Measurements from ENCODE around the gene DTWD2.
"Not testable (repeated sequence)": the region's sequence is repeated elsewhere in the genome, so short reads cannot be mapped to it uniquely, and the experiment has no call there.

DTWD2 gene

DNA sequence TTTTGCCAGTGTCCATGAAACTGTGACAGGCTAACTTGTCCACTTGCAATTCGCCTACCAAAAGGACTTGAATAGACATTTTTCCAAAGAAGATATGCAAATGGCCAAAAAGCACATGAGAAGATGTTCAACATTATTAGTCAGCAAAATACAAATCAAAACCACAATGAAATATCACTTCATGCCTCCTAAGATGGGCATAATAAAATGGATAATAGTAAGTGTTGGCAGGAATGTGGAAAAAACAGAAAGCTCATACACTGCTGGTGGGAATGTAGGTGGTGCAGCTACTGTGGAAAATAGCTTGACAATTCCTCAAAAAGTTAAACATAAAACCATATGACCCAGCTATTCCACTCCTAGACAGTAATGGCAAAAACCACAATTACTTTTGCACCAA is 7.9 kb downstream of the DTWD2 start:
- TF ChIP-seq, protein P1, sequence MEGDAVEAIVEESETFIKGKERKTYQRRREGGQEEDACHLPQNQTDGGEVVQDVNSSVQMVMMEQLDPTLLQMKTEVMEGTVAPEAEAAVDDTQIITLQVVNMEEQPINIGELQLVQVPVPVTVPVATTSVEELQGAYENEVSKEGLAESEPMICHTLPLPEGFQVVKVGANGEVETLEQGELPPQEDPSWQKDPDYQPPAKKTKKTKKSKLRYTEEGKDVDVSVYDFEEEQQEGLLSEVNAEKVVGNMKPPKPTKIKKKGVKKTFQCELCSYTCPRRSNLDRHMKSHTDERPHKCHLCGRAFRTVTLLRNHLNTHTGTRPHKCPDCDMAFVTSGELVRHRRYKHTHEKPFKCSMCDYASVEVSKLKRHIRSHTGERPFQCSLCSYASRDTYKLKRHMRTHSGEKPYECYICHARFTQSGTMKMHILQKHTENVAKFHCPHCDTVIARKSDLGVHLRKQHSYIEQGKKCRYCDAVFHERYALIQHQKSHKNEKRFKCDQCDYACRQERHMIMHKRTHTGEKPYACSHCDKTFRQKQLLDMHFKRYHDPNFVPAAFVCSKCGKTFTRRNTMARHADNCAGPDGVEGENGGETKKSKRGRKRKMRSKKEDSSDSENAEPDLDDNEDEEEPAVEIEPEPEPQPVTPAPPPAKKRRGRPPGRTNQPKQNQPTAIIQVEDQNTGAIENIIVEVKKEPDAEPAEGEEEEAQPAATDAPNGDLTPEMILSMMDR (conservative IDR thresholded peaks at IDR 0.05) = no peak
- no peak for TF ChIP-seq ZFX (IDR thresholded peaks at IDR 0.05)

DNA sequence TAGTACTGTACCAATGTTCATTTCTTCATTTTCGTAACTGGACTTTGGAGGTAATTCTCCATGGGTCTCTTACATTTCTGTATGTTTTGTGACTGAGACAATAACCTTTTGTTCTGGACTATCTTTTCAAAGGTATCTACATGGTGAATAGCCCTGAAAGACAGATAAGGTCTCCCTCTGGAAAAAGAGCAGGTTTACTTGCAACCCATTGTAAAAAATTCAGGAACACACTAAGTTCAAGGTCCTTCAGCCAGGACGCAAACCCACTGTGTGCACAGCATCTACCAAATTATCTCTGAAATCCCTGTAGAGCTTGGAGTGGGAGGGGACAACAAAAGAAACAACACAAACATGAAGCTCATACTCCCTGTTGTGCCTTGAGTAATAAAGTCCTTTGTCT is 8.3 kb downstream of the DTWD2 start:
- H3K27ac ChIP-seq = no peak overlapping the region
- TF ChIP-seq ZFX (IDR thresholded peaks at IDR 0.05) = no peak
- TF ChIP-seq, protein P1 (conservative IDR thresholded peaks at IDR 0.05) = no peak

More for the DNA sequence above, 7.9 kb downstream of the DTWD2 start:
- no peak overlapping the region for H3K27ac ChIP-seq

DNA sequence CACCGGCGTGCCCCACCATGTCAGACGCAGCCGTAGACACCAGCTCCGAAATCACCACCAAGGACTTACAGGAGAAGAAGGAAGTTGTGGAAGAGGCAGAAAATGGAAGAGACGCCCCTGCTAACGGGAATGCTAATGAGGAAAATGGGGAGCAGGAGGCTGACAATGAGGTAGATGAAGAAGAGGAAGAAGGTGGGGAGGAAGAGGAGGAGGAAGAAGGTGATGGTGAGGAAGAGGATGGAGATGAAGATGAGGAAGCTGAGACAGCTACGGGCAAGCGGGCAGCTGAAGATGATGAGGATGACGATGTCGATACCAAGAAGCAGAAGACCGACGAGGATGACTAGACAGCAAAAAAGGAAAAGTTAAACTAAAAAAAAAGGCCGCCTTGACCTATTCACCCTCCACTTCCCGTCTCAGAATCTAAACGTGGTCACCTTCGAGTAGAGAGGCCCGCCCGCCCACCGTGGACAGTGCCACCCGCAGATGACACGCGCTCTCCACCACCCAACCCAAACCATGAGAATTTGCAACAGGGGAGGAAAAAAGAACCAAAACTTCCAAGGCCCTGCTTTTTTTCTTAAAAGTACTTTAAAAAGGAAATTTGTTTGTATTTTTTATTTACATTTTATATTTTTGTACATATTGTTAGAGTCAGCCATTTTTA is 14.4 kb downstream of the DTWD2 start:
- H3K27ac ChIP-seq = not testable (repeated sequence)

DNA sequence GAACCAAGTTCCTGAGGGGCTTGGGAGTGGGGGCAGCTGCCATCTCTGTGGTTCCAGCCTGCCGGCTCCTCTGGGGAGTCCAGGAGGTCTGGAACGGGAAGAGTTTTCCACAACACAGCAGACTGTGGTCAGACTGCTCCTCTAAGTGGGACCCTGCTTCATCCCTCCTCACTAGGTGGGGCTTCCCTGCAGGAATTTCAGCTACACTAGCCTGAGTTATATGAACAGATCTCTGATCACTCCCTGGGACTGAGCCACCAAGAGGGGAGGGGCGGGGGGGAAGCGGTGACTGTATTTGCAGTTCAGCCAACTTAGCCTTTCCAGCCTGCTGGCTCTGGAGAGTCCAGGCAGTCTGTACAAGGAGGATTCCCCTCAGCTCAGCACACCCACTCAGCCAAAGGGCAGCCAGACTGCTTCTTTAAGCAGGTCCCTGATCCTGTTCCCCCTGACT is 19.4 kb downstream of the DTWD2 start:
- TF ChIP-seq ZFX (IDR thresholded peaks at IDR 0.05) = no peak
- TF ChIP-seq, protein P1 (conservative IDR thresholded peaks at IDR 0.05) = no peak
- peak overlapping the region; percentile 93 for H3K27ac ChIP-seq

DNA sequence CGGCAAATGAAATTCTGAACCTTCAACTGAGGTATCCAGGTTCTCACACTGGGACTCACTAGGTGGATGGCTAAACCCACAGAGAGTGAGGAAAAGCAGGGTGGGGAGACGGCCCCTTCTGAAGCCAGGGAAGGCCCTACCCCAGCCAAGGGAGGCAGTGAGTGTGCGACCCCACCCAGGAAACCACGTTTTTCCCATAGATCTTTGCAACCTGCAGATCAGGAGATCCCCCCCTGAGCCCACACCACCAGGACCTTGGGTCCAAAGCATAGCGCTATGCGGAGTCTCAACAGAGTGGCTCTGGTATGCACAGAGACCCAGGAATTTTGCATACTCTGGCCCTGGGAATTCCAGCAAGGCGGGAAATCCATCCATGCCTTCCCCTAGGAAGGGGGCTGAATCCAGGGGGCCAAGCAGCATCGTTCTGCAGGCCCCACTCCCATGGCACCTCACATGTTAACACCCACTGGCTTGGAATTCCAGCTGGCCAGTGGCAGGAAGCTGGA is 19.9 kb downstream of the DTWD2 start:
- TF ChIP-seq ZFX (IDR thresholded peaks at IDR 0.05) = no peak
- TF ChIP-seq, protein P1 (conservative IDR thresholded peaks at IDR 0.05) = no peak
- H3K27ac ChIP-seq = peak overlapping the region; percentile 93

DNA sequence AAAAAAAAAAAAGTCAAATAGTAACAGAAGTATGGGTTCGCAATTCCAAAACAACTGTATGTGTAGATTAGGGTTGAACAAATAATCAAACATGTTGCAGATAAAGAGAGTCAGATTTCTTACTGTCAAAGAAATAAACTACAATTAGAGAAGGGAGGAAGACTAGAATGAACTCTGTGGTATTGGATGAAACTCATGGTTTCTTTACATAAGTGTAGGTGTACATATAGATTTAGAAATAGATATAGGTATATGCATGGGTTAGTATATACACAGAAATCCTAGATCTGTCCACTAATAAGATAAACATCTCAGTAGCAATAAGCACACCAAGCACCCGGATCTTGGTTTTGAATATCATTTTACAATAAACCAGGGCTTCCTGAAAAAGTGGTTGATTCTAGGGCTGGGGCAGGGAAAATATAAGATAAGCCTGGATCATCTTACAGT is 21.3 kb downstream of the DTWD2 start:
- H3K27ac ChIP-seq = peak overlapping the region; percentile 99
- TF ChIP-seq, protein P1 (conservative IDR thresholded peaks at IDR 0.05) = no peak
- no peak for TF ChIP-seq ZFX (IDR thresholded peaks at IDR 0.05)

DNA sequence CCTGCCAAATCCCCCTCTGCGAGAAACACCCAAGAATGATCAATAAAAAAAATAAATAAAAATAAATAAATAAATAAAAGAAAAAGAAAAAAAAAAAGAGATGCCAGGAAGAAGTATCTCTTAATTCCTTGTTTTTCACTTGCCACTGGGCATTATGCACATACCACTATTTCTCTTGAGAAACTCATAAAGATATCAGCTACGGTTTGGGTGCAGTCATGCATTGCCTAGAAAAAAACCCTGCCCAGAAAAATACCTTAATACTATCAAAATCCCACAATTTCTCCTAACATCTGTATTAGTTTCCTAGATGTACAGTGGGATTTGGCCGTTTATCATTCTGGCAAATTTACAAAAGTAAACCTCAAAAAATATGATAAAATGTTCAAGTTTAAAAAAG is 22.5 kb downstream of the DTWD2 start:
- TF ChIP-seq ZFX (IDR thresholded peaks at IDR 0.05) = no peak
- TF ChIP-seq, protein P1 (conservative IDR thresholded peaks at IDR 0.05) = no peak
- peak overlapping the region; percentile 48 for H3K27ac ChIP-seq

DNA sequence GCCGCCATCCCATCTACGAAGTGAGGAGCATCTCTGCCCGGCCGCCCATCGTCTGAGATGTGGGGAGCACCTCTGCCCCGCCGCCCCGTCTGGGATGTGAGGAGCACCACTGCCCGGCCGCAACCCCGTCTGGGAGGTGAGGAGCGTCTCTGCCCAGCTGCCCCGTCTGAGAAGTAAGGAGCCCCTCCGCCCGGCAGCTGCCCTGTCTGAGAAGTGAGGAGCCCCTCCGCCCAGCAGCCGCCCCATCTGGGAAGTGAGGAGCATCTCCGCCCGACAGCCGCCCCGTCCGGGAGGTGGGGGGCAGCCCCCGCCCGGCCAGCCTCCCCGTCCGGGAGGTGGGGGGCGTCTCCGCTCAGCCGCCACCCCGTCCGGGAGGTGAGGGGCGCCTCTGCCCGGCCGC is 23.4 kb downstream of the DTWD2 start:
- peak overlapping the region; percentile 48 for H3K27ac ChIP-seq

DNA sequence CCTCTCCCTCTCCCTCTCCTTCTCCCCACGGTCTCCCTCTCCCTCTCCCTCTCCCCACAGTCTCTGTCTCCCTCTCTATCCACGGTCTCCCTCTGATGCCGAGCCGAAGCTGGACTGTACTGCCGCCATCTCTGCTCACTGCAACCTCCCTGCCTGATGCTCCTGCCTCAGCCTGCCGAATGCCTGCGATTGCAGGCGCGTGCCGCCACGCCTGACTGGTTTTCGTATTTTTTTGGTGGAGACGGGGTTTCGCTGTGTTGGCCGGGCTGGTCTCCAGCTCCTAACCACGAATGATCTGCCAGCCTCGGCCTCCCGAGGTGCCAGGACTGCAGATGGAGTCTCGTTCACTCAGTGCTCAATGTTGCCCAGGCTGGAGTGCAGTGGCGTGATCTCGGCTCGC is 24.0 kb downstream of the DTWD2 start:
- peak overlapping the region; percentile 6; the same call in 1 of the 2 replicates for H3K27ac ChIP-seq
